ENCODE measurements around the gene ADSL.

Gene ADSL

DNA sequence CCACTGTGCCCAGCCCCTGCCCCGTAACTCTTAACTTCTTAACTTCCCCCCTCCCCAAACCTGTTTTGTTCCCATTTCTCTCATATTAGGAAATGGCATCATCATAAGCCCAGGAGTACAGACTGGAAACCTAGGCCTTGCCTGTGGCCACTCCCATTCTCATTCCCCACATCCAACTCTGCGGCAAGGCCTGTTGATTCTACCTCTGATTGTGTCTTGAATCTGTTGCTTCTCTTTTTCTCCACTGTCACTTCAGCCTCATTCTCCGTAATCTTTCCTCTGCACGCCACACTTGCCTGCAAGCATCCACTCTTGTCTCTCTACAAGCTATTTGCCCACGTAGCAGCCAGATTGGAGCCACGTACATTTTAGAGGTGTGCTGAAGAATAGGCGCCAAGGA is 49.3 kb downstream of the ADSL start:
- TF ChIP-seq, protein P1, sequence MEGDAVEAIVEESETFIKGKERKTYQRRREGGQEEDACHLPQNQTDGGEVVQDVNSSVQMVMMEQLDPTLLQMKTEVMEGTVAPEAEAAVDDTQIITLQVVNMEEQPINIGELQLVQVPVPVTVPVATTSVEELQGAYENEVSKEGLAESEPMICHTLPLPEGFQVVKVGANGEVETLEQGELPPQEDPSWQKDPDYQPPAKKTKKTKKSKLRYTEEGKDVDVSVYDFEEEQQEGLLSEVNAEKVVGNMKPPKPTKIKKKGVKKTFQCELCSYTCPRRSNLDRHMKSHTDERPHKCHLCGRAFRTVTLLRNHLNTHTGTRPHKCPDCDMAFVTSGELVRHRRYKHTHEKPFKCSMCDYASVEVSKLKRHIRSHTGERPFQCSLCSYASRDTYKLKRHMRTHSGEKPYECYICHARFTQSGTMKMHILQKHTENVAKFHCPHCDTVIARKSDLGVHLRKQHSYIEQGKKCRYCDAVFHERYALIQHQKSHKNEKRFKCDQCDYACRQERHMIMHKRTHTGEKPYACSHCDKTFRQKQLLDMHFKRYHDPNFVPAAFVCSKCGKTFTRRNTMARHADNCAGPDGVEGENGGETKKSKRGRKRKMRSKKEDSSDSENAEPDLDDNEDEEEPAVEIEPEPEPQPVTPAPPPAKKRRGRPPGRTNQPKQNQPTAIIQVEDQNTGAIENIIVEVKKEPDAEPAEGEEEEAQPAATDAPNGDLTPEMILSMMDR (IDR thresholded peaks at IDR 0.05; ENCODE audit: low read depth, low read length): no peak

DNA sequence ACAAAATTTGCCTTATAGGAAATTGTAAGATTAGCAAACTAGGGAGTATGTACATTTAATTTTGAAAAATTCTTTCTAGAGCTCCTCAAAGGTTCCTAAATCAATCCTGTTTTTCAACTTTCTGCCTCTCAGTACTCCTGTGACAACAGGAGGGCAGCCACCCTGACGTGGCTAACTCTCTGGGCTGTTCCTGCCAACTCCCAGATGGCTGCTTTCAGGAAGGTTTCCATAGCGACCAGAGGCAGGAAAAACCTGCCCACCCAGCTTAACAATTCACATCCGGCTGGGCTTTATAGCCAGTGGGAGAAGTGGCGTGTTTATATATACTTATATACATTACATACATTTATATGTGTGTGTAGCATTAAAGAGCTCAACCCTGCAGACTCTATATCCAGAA is 50.6 kb downstream of the ADSL start:
- no peak overlapping the region for H3K4me3 ChIP-seq (ENCODE audit: low read depth, low read length)
- TF ChIP-seq, protein P1 (IDR thresholded peaks at IDR 0.05; ENCODE audit: low read depth, low read length): no peak

More for the DNA sequence above, 49.3 kb downstream of the ADSL start:
- H3K4me3 ChIP-seq (ENCODE audit: low read depth, low read length): no peak overlapping the region

DNA sequence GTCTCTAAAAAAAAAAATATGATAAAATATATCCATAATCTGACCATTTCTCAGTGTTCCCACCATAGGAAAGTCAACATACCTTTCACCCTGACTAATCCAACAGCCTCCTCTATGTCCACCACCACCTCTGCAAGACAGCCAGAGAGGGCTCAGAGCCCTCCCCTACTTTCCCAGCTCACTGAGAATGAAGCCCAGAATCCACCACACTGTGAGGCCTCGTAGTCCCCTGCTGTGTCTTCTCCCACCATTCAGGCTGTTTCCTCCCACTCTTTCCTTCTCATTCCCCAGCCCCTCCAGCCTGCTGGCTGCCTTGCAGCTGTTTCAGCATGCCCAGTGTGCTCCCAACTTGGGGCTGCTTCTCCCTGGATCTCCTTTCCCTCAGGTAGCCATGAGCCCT is 51.1 kb downstream of the ADSL start:
- TF ChIP-seq, protein P1 (IDR thresholded peaks at IDR 0.05; ENCODE audit: low read depth, low read length): no peak
- H3K4me3 ChIP-seq (ENCODE audit: low read depth, low read length): no peak overlapping the region

DNA sequence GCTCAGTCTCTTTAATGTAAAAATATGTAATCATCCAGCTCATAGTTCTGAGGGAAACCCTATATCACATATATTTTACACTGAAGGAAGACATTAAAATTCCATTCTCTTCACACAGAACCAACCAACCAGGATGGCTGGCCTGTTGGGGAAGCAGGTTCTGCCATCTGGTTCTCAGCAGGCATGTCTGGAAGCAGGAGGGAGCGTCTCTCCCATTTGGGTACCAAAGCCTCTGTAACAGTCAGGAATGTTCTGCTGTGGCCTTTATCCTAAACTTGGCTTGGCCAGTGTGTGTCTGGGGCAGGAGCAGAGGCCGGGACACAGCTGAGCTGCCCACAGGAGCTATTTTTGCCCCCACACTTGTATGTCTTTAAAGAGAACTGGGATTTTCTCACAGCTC is 53.3 kb downstream of the ADSL start:
- H3K4me3 ChIP-seq (ENCODE audit: low read depth, low read length): no peak overlapping the region
- TF ChIP-seq, protein P1 (IDR thresholded peaks at IDR 0.05; ENCODE audit: low read depth, low read length): no peak

DNA sequence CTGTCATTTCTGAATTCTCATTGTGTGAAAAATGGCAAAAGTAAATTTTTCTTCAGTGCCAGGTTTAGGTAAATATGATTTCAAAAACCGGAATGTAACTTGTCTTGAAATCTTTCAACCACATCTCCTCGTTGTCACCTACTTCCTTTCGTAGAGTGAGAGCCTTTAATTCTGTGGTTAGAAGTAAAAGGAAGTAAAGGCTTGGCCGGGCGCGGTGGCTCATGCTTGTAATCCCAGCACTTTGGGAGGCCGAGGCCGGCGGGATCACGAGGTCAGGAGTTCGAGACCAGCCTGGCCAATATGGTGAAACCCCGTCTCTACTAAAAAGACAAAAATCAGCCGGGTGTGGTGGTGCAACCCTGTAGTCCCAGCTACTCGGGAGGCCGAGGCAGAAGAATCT is 53.9 kb downstream of the ADSL start:
- no peak overlapping the region for H3K4me3 ChIP-seq (ENCODE audit: low read depth, low read length)

DNA sequence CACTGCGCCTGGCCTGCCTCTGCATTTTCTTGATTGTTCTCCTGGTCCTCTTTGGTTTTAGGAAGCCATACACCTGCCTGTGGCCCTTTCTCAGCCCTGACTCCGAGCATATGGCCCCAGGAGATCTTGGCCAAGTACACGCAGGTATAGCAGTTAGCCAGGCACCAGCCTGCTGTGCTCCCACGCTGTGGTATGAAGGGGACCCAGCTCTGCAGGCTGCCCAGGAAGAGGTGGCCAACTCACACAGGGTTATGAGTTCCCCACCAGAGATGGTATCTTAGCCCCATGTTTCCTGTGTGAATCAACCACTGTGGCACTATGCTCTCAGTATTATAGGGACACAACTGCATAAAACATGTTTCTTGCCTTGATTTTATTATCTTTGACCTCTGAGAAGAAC is 55.2 kb downstream of the ADSL start:
- H3K4me3 ChIP-seq (ENCODE audit: low read depth, low read length): no peak overlapping the region
- TF ChIP-seq, protein P1 (IDR thresholded peaks at IDR 0.05; ENCODE audit: low read depth, low read length): no peak

More for the DNA sequence above, 53.9 kb downstream of the ADSL start:
- TF ChIP-seq, protein P1 (IDR thresholded peaks at IDR 0.05; ENCODE audit: low read depth, low read length): no peak

DNA sequence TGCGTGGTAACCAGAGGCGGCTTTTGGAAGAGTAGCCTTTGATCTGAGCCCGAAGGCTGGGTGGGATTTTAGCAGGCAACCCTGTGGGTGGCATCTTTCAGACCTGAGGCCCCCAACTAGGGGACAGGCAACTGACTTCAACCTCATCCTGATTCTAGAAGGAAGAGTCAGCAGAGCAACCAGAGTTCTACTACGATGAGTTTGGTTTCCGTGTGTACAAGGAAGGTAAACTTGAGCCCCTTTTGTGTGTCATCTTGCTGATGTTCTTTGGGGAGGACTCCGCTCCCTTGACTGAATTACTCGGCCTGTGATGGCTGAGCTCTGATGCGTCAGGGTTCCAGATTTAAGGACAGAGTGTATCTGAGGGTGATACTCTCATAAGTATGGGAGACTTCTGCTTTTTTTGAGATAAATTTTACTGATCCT is 55.7 kb downstream of the ADSL start:
- TF ChIP-seq, protein P1 (IDR thresholded peaks at IDR 0.05; ENCODE audit: low read depth, low read length): no peak
- H3K4me3 ChIP-seq (ENCODE audit: low read depth, low read length): no peak overlapping the region

Measured in WI38 (cell line).